Left cardiac atrium (tissue), 4 donors: ENCODE measurements around the gene BCAS2. TPM values are rescaled to one million over a fixed set of nuclear protein-coding genes. Genes with fewer than 3 reads are reported as not detected.
"Not testable (repeated sequence)": the region's sequence is repeated elsewhere in the genome, so short reads cannot be mapped to it uniquely, and the experiment has no call there.

ENCODE experiments used
- ATAC-seq, 2 donors: fragments of 200-7000 bp; cut with Tn5 transposase; one replicate each; pipeline ENCODE4 v1.9.1; 2020; ENCODE audit warnings: mild to moderate bottlenecking in 2 of 2, moderate library complexity in 2 of 2
- DNase-seq: peaks from one replicate; pipeline ENCODE4 v3.0.0-alpha.2; 2020
- intact Hi-C, 2 donors: fragments of 100-400 bp; cut with DNase I; formaldehyde crosslinking; loops; one replicate each; pipeline versions ENCODE4 v1.14.1 to v1.15.1; 2022 to 2023
- total RNA-seq, 2 donors: library from RNA; stranded (reverse); fragmentation: NEBNext Ultra II Directional; extraction: Animal tissue kit (Norgen Biotek cat#: 25700); gene quantifications; one replicate each; pipeline ENCODE4 v1.2.1, GENCODE V29; 2021
- donor health status: DM: no; HTN: yes; CAD: no.
- donor health status: DM: no; HTN: yes; CAD: no; lungs with severe emphysema.
- donor health status: DM: yes; HTN: yes; CAD: no.
- donor health status: Dilated cardiomyopathy.

The BCAS2 gene
- total RNA-seq, 2 donors from 2014 or later: 25.8 to 34.7 TPM

GRCh38 chr1:114562978-114563510 is 18.4 kb downstream of the BCAS2 start:
- ATAC-seq, DNase-seq, intact Hi-C loops: not testable (repeated sequence)

GRCh38 chr1:114561333-114561732 is 20.1 kb downstream of the BCAS2 start:
- intact Hi-C loops: no loop called here
- no peak for DNase-seq
- ATAC-seq: no peak

- no peak for ATAC-seq
- intact Hi-C loops: no loop called here
Observed at GRCh38 chr1:114559356-114559755, 22.1 kb downstream of the BCAS2 start.

GRCh38 chr1:114558544-114558943 is 22.9 kb downstream of the BCAS2 start:
- no peak for DNase-seq
- no peak for ATAC-seq
- intact Hi-C loops: no loop called here

More at GRCh38 chr1:114559356-114559755, 22.1 kb downstream of the BCAS2 start:
- no peak for DNase-seq

GRCh38 chr1:114554577-114554976 is 26.8 kb downstream of the BCAS2 start:
- intact Hi-C loops: no loop called here
- ATAC-seq (no peak), DNase-seq (no peak)

GRCh38 chr1:114552106-114552639 is 29.2 kb downstream of the BCAS2 start:
- intact Hi-C loops: no loop called here

GRCh38 chr1:114551400-114551799 is 30.0 kb downstream of the BCAS2 start:
- intact Hi-C loops: no loop called here
- no peak for DNase-seq

More at GRCh38 chr1:114552106-114552639, 29.2 kb downstream of the BCAS2 start:
- DNase-seq: no peak
- ATAC-seq: no peak

GRCh38 chr1:114550336-114550735 is 31.1 kb downstream of the BCAS2 start:
- ATAC-seq: no peak
- DNase-seq: no peak
- intact Hi-C loops: no loop called here

More at GRCh38 chr1:114551400-114551799, 30.0 kb downstream of the BCAS2 start:
- ATAC-seq: no peak

GRCh38 chr1:114549137-114549536 is 32.3 kb downstream of the BCAS2 start:
- ATAC-seq: no peak
- no peak for DNase-seq
- intact Hi-C loops: no loop called here

GRCh38 chr1:114547076-114547475 is 34.3 kb downstream of the BCAS2 start:
- intact Hi-C loops: no loop called here
- DNase-seq (no peak), ATAC-seq (no peak)

GRCh38 chr1:114545796-114546195 is 35.6 kb downstream of the BCAS2 start:
- intact Hi-C loops: no loop called here
- ATAC-seq (no peak), DNase-seq (no peak)

GRCh38 chr1:114545315-114545714 is 36.1 kb downstream of the BCAS2 start:
- ATAC-seq: no peak
- DNase-seq: no peak
- intact Hi-C loops: no loop called here

- intact Hi-C loops: no loop called here
- no peak for ATAC-seq
- DNase-seq: no peak
Observed at GRCh38 chr1:114540821-114541220, 40.6 kb downstream of the BCAS2 start.

- intact Hi-C loops: no loop called here
- DNase-seq: no peak
- no peak for ATAC-seq
Observed at GRCh38 chr1:114540272-114540671, 41.1 kb downstream of the BCAS2 start.

- intact Hi-C loops: no loop called here
- no peak for DNase-seq
- no peak for ATAC-seq
Observed at GRCh38 chr1:114536043-114536442, 45.4 kb downstream of the BCAS2 start.

GRCh38 chr1:114535401-114535800 is 46.0 kb downstream of the BCAS2 start:
- DNase-seq (no peak), ATAC-seq (no peak)
- intact Hi-C loops: no loop called here

- ATAC-seq (no peak), DNase-seq (no peak)
- intact Hi-C loops: no loop called here
Observed at GRCh38 chr1:114531094-114531493, 50.3 kb downstream of the BCAS2 start.

GRCh38 chr1:114530224-114530623 is 51.2 kb downstream of the BCAS2 start:
- ATAC-seq (no peak), DNase-seq (no peak)
- intact Hi-C loops: no loop called here

- intact Hi-C loops: no loop called here
- no peak for DNase-seq
- no peak for ATAC-seq
Observed at GRCh38 chr1:114524944-114525343, 56.5 kb downstream of the BCAS2 start.

GRCh38 chr1:114522264-114522575 is 59.2 kb downstream of the BCAS2 start:
- intact Hi-C loops: no loop called here
- no peak for ATAC-seq
- no peak for DNase-seq

GRCh38 chr1:114521396-114522263 is 59.8 kb downstream of the BCAS2 start:
- DNase-seq (no peak), ATAC-seq (no peak)
- intact Hi-C loops: no loop called here
